Liver (tissue), 9 donors: Measurements from ENCODE around the gene TLR5. TPM values are rescaled to one million over a fixed set of nuclear protein-coding genes. Genes with fewer than 3 reads are reported as not detected.

ENCODE experiments used
- DNase-seq: peaks from one replicate; pipeline ENCODE4 v3.0.0-alpha.2; 2017; ENCODE audit warnings: low spot score
- H3K27ac ChIP-seq, 2 donors: one replicate each; pipeline ENCODE4 v1.7.0; 2013; ENCODE audit warnings: inconsistent platforms in 2 of 2, low read length in 2 of 2, control low read depth in 1 of 2, low read depth in 1 of 2, mild to moderate bottlenecking in 1 of 2
- H3K27me3 ChIP-seq, 4 donors: one replicate each; pipeline versions ENCODE4 v1.6.1 to v1.7.0; 2013; ENCODE audit warnings: low read length in 3 of 4, inconsistent platforms in 1 of 4, mild to moderate bottlenecking in 1 of 4, moderate library complexity in 1 of 4; ENCODE audit not compliant: control insufficient read depth in 4 of 4, insufficient read depth in 4 of 4
- H3K36me3 ChIP-seq, 4 donors: one replicate each; pipeline versions ENCODE4 v1.6.1 to v1.7.0; 2013; ENCODE audit warnings: low read length in 3 of 4, mild to moderate bottlenecking in 3 of 4, low read depth in 1 of 4, moderate library complexity in 1 of 4; ENCODE audit not compliant: control insufficient read depth in 4 of 4, insufficient read depth in 3 of 4
- H3K4me1 ChIP-seq, 4 donors: one replicate each; pipeline versions ENCODE4 v1.6.1 to v1.7.0; 2013; ENCODE audit warnings: low read length in 3 of 4, mild to moderate bottlenecking in 3 of 4, moderate library complexity in 1 of 4; ENCODE audit not compliant: control insufficient read depth in 4 of 4, insufficient read depth in 4 of 4
- H3K4me3 ChIP-seq, 3 donors: one replicate each; pipeline versions ENCODE4 v1.6.1 to v1.7.0; 2013; ENCODE audit warnings: low read length in 3 of 3, control low read depth in 1 of 3, low read depth in 1 of 3, mild to moderate bottlenecking in 1 of 3
- H3K9ac ChIP-seq, 2 donors: one replicate each; pipeline ENCODE4 v1.7.0; 2013; ENCODE audit warnings: low read length in 2 of 2, mild to moderate bottlenecking in 2 of 2, moderate library complexity in 2 of 2, control low read depth in 1 of 2, low read depth in 1 of 2
- H3K9me3 ChIP-seq, 4 donors: one replicate each; pipeline versions ENCODE4 v1.6.1 to v1.7.0; 2013; ENCODE audit warnings: low read length in 3 of 4; ENCODE audit not compliant: control insufficient read depth in 4 of 4
- GABPA ChIP-seq, 2 donors: IDR thresholded peaks in 1 of 2; conservative IDR thresholded peaks in 1 of 2; 2 replicates each; pipeline ENCODE4 v1.6.1; 2016; ENCODE audit warnings: antibody characterized with exemption in 2 of 2, mild to moderate bottlenecking in 1 of 2, moderate library complexity in 1 of 2
- JUND ChIP-seq, 2 donors: IDR thresholded peaks; 2 replicates each; pipeline ENCODE4 v1.6.1; 2016; ENCODE audit warnings: antibody characterized with exemption in 2 of 2
- RAD21 ChIP-seq, 2 donors: IDR thresholded peaks; 2 replicates each; pipeline ENCODE4 v1.6.1; 2016; ENCODE audit warnings: antibody characterized with exemption in 2 of 2, mild to moderate bottlenecking in 2 of 2
- RXRA ChIP-seq, 2 donors: IDR thresholded peaks; 2 replicates each; pipeline ENCODE4 v1.6.1; 2017 to 2018; ENCODE audit warnings: antibody characterized with exemption in 2 of 2, mild to moderate bottlenecking in 1 of 2
- WGBS: extraction: QIAGEN DNeasy Blood & Tissue Kit; methylation state at CpG from one replicate; pipeline ENCODE4 v1.1.7; 2013; 5-methylcytosine and 5-hydroxymethylcytosine counted together
- polyA plus RNA-seq, 2 donors: library from polyadenylated mRNA; stranded (reverse) in 1 of 2; unstranded in 1 of 2; fragments of 200-250 nt in 1 of 2; fragments of >200 nt in 1 of 2; fragmentation: Nextera tagmentation in 1 of 2; extraction: Ambion mirVana in 1 of 2; gene quantifications; one replicate each; pipeline versions ENCODE4 v1.2.1 to v1.2.3, GENCODE V29; 2013 to 2015
- total RNA-seq, 2 donors: library from RNA; depleted of rRNA; stranded (reverse); fragments of >200 nt; gene quantifications; one replicate each; pipeline ENCODE4 v1.2.3, GENCODE V29; 2014
- TF ChIP-seq, protein P1 (sequence below): fragments of 150-350 bp; IDR thresholded peaks from 2 replicates; pipeline ENCODE4 v1.5.1; 2017; ENCODE audit warnings: improper control_type of control experiment, low read depth, low read length; ENCODE audit not compliant: missing input control
- TF ChIP-seq, protein P2 (sequence below): IDR thresholded peaks from 2 replicates; pipeline ENCODE4 v1.6.1; 2016; ENCODE audit warnings: antibody characterized with exemption
- TF ChIP-seq, protein P3 (sequence below): IDR thresholded peaks from 2 replicates; pipeline ENCODE4 v1.6.1; 2016; ENCODE audit warnings: antibody characterized with exemption
- TF ChIP-seq, protein P4 (sequence below): IDR thresholded peaks from 2 replicates; pipeline ENCODE4 v1.6.1; 2016; ENCODE audit warnings: antibody characterized with exemption, mild to moderate bottlenecking
- TF ChIP-seq, protein P5 (sequence below): IDR thresholded peaks from 2 replicates; pipeline ENCODE4 v1.6.1; 2016; ENCODE audit warnings: antibody characterized with exemption
- donor health status: healthy.
- donor health status: healthy.
- donor health status: healthy.
- donor health status: healthy.
- donor health status: healthy.

The TLR5 gene
- total and polyA plus RNA-seq, 4 donors, result 0.93 to 2.4 (median 1.5) TPM

DNA sequence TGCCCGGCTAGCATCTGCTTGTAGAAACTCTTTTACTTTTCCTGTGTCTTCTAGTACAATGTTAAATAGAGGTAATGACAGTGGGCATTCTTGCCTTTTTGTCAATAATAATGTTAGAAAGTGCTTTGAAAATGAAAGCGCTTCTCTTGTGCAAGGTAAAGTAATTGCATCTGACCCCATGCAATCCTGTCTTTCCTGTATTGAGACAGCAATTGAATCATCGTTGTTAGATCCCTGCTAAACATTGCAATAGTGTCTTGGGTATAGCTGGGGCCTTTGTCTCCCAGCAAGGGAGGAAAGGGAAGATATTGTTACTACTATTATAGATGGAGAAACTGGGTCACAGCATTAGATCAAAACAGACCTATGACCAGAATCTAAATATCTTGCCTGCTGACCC, 80.9 kb downstream of the TLR5 start:
- DNase-seq, result no peak
- Histone ChIP-seq H3K4me3 (no peak overlapping the region), H3K27me3 (no peaks in the 10 kb centered on the region), H3K9me3 (no peaks in the 10 kb centered on the region), H3K27ac (no peak overlapping the region), H3K9ac (no peak overlapping the region), H3K4me1 (no peaks in the 10 kb centered on the region), H3K36me3 (no peaks in the 10 kb centered on the region)
- 56% methylated on average over 3 of the region's 3 CpGs for WGBS
- TF ChIP-seq RXRA (IDR thresholded peaks at IDR 0.05) (no peak), JUND (IDR thresholded peaks at IDR 0.05) (no peak)
- TF ChIP-seq, protein P1, sequence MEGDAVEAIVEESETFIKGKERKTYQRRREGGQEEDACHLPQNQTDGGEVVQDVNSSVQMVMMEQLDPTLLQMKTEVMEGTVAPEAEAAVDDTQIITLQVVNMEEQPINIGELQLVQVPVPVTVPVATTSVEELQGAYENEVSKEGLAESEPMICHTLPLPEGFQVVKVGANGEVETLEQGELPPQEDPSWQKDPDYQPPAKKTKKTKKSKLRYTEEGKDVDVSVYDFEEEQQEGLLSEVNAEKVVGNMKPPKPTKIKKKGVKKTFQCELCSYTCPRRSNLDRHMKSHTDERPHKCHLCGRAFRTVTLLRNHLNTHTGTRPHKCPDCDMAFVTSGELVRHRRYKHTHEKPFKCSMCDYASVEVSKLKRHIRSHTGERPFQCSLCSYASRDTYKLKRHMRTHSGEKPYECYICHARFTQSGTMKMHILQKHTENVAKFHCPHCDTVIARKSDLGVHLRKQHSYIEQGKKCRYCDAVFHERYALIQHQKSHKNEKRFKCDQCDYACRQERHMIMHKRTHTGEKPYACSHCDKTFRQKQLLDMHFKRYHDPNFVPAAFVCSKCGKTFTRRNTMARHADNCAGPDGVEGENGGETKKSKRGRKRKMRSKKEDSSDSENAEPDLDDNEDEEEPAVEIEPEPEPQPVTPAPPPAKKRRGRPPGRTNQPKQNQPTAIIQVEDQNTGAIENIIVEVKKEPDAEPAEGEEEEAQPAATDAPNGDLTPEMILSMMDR, result no peak
- TF ChIP-seq, protein P2, sequence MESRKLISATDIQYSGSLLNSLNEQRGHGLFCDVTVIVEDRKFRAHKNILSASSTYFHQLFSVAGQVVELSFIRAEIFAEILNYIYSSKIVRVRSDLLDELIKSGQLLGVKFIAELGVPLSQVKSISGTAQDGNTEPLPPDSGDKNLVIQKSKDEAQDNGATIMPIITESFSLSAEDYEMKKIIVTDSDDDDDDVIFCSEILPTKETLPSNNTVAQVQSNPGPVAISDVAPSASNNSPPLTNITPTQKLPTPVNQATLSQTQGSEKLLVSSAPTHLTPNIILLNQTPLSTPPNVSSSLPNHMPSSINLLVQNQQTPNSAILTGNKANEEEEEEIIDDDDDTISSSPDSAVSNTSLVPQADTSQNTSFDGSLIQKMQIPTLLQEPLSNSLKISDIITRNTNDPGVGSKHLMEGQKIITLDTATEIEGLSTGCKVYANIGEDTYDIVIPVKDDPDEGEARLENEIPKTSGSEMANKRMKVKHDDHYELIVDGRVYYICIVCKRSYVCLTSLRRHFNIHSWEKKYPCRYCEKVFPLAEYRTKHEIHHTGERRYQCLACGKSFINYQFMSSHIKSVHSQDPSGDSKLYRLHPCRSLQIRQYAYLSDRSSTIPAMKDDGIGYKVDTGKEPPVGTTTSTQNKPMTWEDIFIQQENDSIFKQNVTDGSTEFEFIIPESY, result no peak
- TF ChIP-seq, protein P3, sequence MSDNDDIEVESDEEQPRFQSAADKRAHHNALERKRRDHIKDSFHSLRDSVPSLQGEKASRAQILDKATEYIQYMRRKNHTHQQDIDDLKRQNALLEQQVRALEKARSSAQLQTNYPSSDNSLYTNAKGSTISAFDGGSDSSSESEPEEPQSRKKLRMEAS, result no peak

DNA sequence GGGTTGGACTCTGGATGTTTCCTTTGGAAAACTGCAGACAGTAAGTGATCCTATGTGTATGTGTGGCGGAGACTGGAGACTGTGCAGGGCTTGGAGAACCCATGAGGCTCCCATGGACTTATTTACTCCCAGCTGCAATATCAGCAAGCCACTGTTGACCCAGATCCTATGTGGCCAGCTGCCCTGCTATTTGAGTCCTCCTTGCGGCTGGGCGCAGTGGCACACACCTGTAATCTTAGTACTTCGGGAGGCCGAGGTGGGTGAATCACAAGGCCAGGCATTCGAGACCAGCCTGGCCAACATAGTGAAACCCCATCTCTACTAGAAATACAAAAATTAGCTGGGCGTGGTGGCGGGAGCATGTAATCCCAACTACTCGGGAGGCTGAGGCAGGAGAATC, 83.5 kb downstream of the TLR5 start:
- H3K4me3 ChIP-seq, result no peak overlapping the region
- H3K36me3 ChIP-seq, result no peaks in the 10 kb centered on the region
- DNase-seq, result no peak
- no peaks in the 10 kb centered on the region for H3K27me3 ChIP-seq
- TF ChIP-seq, protein P4, sequence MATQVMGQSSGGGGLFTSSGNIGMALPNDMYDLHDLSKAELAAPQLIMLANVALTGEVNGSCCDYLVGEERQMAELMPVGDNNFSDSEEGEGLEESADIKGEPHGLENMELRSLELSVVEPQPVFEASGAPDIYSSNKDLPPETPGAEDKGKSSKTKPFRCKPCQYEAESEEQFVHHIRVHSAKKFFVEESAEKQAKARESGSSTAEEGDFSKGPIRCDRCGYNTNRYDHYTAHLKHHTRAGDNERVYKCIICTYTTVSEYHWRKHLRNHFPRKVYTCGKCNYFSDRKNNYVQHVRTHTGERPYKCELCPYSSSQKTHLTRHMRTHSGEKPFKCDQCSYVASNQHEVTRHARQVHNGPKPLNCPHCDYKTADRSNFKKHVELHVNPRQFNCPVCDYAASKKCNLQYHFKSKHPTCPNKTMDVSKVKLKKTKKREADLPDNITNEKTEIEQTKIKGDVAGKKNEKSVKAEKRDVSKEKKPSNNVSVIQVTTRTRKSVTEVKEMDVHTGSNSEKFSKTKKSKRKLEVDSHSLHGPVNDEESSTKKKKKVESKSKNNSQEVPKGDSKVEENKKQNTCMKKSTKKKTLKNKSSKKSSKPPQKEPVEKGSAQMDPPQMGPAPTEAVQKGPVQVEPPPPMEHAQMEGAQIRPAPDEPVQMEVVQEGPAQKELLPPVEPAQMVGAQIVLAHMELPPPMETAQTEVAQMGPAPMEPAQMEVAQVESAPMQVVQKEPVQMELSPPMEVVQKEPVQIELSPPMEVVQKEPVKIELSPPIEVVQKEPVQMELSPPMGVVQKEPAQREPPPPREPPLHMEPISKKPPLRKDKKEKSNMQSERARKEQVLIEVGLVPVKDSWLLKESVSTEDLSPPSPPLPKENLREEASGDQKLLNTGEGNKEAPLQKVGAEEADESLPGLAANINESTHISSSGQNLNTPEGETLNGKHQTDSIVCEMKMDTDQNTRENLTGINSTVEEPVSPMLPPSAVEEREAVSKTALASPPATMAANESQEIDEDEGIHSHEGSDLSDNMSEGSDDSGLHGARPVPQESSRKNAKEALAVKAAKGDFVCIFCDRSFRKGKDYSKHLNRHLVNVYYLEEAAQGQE, result no peak
- no peak for TF ChIP-seq GABPA (IDR thresholded peaks at IDR 0.05 in 1 of 2, conservative IDR thresholded peaks at IDR 0.05 in 1 of 2)
- TF ChIP-seq, protein P2, result no peak
- TF ChIP-seq JUND (IDR thresholded peaks at IDR 0.05), result no peak
- TF ChIP-seq, protein P5, sequence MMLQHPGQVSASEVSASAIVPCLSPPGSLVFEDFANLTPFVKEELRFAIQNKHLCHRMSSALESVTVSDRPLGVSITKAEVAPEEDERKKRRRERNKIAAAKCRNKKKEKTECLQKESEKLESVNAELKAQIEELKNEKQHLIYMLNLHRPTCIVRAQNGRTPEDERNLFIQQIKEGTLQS, result no peak
- TF ChIP-seq RAD21 (IDR thresholded peaks at IDR 0.05), result no peak
- H3K9ac ChIP-seq, result no peak overlapping the region
- no peaks in the 10 kb centered on the region for H3K4me1 ChIP-seq
- 96% methylated on average over 9 of the region's 9 CpGs for WGBS
- no peak overlapping the region for H3K27ac ChIP-seq
- H3K9me3 ChIP-seq, result no peaks in the 10 kb centered on the region

Other genes with a start within 250 kb of the TLR5 start
- gene SUSD4, start 220.9 kb upstream of the TLR5 start, total RNA-seq, result 1 to 10 TPM; 1.1 to 3.8 TPM
- 1 to 10 TPM; 1.6 to 1.9 TPM for gene SUSD4, start 220.9 kb upstream of the TLR5 start, polyA plus RNA-seq